ENCODE measurements around the gene PDE3B.
"Not testable (repeated sequence)": the region's sequence is repeated elsewhere in the genome, so short reads cannot be mapped to it uniquely, and the experiment has no call there.

PDE3B gene

DNA sequence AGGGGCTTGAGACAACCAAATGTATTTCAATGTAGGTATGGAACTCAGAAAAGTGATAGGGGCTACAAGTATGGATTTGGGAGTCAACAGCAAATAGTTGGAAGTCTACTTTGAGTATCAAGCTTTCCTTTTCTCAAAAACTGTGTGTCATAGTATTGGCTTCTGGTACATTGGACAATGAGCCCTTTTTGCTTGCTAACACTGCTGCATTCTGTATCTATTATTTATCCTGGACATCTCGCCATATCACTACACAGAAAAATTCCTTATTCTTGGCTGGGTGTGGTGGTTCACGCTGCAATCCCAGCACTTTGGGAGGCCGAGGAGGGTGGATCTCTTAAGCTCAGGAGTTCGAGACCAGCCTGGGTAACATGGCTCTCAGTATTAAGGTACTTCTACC lies 230.0 kb downstream of the PDE3B start:
- peaks cover 28% of the 10 kb centered on the region for H3K36me3 ChIP-seq (ENCODE audit: insufficient read depth, low read length)
- H3K27ac ChIP-seq (ENCODE audit: low read depth, low read length), result no peak overlapping the region

DNA sequence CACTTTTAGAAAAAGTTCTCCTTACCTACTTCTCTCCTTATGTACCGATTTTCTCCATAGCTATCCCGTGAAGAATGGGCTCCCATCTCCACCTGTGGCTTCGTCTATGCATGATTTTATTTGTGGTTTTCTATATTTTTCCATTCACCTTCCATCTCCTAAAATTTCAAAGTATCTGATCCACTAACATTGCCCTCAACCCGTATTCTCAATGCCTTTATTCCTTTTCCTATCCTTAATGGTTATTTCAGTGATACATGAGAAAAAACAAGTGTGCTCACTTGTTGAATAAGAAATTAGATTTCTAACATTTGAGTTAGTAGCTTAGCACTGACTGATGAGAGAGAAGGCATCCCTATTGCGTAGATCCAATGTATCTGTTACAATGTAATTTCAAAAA lies 231.6 kb downstream of the PDE3B start:
- Histone ChIP-seq H3K9ac (ENCODE audit: low read length) (no peak overlapping the region), H3K4me1 (ENCODE audit: insufficient read depth, low read length) (no peaks in the 10 kb centered on the region), H3K27me3 (ENCODE audit: control insufficient read depth in 1 of 2, insufficient read depth in 2 of 2, low read length in 2 of 2) (no peaks in the 10 kb centered on the region), H3K4me3 (ENCODE audit: low read depth in 1 of 2, low read length in 2 of 2) (no peak overlapping the region), H3K27ac (ENCODE audit: low read depth, low read length) (no peak overlapping the region), H3K9me3 (ENCODE audit: low read length) (no peaks in the 10 kb centered on the region), H3K36me3 (ENCODE audit: insufficient read depth, low read length) (peaks cover 22% of the 10 kb centered on the region)

More for the DNA sequence above, 230.0 kb downstream of the PDE3B start:
- H3K9me3 ChIP-seq (ENCODE audit: low read length), result no peaks in the 10 kb centered on the region
- no peaks in the 10 kb centered on the region for H3K4me1 ChIP-seq (ENCODE audit: insufficient read depth, low read length)
- no peak overlapping the region for H3K9ac ChIP-seq (ENCODE audit: low read length)
- no peak overlapping the region for H3K4me3 ChIP-seq (ENCODE audit: low read depth in 1 of 2, low read length in 2 of 2)
- H3K27me3 ChIP-seq (ENCODE audit: control insufficient read depth in 1 of 2, insufficient read depth in 2 of 2, low read length in 2 of 2), result no peaks in the 10 kb centered on the region

DNA sequence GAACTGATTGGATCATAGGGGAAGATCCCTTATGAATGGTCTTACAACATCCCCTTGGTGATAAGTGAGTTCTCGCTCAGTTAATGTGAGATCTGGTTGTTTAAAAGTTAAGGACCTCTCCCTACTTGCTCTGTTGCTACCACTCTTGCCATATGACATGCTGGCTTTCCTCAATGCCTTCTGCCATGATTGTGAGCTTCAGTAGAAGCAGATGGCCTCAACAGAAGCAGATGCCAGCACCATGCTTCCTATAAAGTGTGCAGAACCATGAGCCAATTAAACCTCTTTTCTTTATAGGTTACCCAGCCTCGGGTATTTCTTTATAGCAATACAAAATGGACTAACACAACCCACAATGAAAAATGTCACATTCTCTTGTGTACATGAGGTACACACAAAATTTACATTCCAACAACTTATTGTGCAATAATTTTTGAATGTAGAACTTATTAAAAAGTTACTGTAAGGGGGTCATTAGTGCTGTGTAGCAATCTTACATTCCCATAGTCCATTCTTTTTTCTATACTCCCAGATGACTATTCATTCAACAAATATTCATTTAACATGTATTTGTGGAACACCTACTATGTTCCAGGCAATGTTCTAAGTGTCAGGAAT lies 238.1 kb downstream of the PDE3B start:
- H3K36me3 ChIP-seq (ENCODE audit: insufficient read depth, low read length), result peaks cover 14% of the 10 kb centered on the region
- H3K4me1 ChIP-seq (ENCODE audit: insufficient read depth, low read length), result no peaks in the 10 kb centered on the region
- H3K9me3 ChIP-seq (ENCODE audit: low read length), result no peaks in the 10 kb centered on the region
- H3K27ac ChIP-seq (ENCODE audit: low read depth, low read length), result no peak overlapping the region
- H3K9ac ChIP-seq (ENCODE audit: low read length), result no peak overlapping the region
- H3K27me3 ChIP-seq (ENCODE audit: control insufficient read depth in 1 of 2, insufficient read depth in 2 of 2, low read length in 2 of 2), result no peaks in the 10 kb centered on the region
- H3K4me3 ChIP-seq (ENCODE audit: low read depth in 1 of 2, low read length in 2 of 2), result no peak overlapping the region

DNA sequence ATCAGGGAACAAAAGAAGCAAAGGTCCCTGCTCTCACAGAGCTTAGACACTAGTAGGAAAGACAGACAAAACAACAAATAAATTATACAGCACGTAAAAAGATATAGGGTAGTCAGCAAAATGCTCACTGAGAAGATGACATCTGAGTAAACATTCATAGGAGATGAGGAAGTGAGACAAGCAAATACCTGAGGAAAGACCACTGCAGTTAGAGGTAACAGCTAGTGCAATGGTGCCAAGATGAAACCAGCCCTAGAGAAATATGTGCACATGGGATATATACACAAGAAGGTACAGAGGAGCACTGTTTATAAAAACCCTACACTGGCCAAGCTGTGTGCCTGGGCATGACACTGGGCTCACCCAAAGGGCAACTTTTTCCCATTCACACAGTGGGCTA lies 238.6 kb downstream of the PDE3B start:
- Histone ChIP-seq H3K4me3 (ENCODE audit: low read depth in 1 of 2, low read length in 2 of 2) (no peak overlapping the region), H3K9me3 (ENCODE audit: low read length) (no peaks in the 10 kb centered on the region), H3K36me3 (ENCODE audit: insufficient read depth, low read length) (peaks cover 12% of the 10 kb centered on the region), H3K27me3 (ENCODE audit: control insufficient read depth in 1 of 2, insufficient read depth in 2 of 2, low read length in 2 of 2) (no peaks in the 10 kb centered on the region), H3K9ac (ENCODE audit: low read length) (no peak overlapping the region), H3K27ac (ENCODE audit: low read depth, low read length) (no peak overlapping the region), H3K4me1 (ENCODE audit: insufficient read depth, low read length) (no peaks in the 10 kb centered on the region)

DNA sequence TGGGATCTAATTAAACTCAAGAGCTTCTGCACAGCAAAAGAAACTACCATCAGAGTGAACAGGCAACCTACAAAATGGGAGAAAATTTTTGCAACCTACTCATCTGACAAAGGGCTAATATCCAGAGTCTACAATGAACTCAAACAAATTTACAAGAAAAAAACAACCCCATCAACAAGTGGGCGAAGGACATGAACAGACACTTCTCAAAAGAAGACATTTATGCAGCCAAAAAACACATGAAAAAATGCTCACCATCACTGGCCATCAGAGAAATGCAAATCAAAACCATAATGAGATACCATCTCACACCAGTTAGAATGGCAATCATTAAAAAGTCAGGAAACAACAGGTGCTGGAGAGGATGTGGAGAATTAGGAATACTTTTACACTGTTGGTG lies 240.1 kb downstream of the PDE3B start:
- not testable (repeated sequence) for H3K9ac ChIP-seq (ENCODE audit: low read length); H3K27ac ChIP-seq (ENCODE audit: low read depth, low read length)

DNA sequence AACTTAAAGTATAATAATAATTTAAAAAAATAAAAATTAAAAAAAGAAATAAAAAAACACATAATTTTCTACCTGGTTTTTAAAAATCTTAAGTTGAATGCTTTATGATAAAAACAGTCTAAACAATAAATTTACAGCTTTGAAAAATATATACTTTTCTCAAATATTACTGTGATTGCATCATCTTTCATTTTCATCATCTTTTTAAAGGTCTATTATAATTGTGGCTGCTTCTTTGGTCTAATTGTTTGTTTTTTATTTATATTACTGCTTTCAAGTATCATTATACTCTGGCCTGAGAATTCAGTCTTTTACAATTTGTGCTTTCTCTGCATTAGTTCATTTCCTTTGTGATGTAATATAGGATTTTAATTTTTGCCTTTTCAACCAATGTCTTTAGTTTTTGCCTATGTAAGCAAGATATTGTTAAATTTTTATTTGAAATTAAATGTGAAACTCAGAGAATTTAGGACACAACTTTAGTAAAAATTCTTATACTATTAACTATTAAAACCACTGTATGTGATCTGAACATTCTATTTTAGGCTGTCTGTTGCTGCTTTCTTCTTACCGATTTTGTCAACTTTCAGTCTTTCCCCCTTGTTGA lies 241.2 kb downstream of the PDE3B start:
- no peak overlapping the region for H3K9ac ChIP-seq (ENCODE audit: low read length)
- H3K9me3 ChIP-seq (ENCODE audit: low read length), result no peaks in the 10 kb centered on the region
- no peaks in the 10 kb centered on the region for H3K4me1 ChIP-seq (ENCODE audit: insufficient read depth, low read length)
- no peak overlapping the region for H3K4me3 ChIP-seq (ENCODE audit: low read depth in 1 of 2, low read length in 2 of 2)
- peaks cover 5% of the 10 kb centered on the region for H3K36me3 ChIP-seq (ENCODE audit: insufficient read depth, low read length)
- H3K27ac ChIP-seq (ENCODE audit: low read depth, low read length), result no peak overlapping the region
- H3K27me3 ChIP-seq (ENCODE audit: control insufficient read depth in 1 of 2, insufficient read depth in 2 of 2, low read length in 2 of 2), result no peaks in the 10 kb centered on the region

More for the DNA sequence above, 240.1 kb downstream of the PDE3B start:
- H3K27me3 ChIP-seq (ENCODE audit: control insufficient read depth in 1 of 2, insufficient read depth in 2 of 2, low read length in 2 of 2); H3K36me3 ChIP-seq (ENCODE audit: insufficient read depth, low read length); H3K4me3 ChIP-seq (ENCODE audit: low read depth in 1 of 2, low read length in 2 of 2); H3K9me3 ChIP-seq (ENCODE audit: low read length); H3K4me1 ChIP-seq (ENCODE audit: insufficient read depth, low read length): not testable (repeated sequence)

DNA sequence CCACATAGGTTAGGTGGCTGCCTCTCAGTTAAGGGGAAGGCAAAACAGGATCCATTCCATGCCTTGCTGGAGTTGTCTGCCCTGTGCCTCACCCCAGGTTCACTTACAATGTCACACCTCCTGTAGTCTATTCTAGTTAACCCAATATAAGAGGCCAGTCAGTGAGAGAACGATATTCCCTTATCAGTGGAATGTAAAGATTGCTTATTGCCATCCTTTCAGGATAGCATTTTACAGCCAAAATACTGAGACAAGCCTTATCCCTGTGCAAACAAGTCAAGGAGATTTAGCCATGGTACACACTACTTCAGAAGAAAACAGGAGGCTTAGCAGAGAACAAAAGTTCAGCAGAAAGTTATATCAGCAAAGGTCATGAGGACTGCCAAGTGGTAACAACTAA lies 242.9 kb downstream of the PDE3B start:
- H3K4me3 ChIP-seq (ENCODE audit: low read depth in 1 of 2, low read length in 2 of 2), result no peak overlapping the region
- H3K36me3 ChIP-seq (ENCODE audit: insufficient read depth, low read length), result peaks cover 5% of the 10 kb centered on the region
- no peak overlapping the region for H3K27ac ChIP-seq (ENCODE audit: low read depth, low read length)
- no peak overlapping the region for H3K9ac ChIP-seq (ENCODE audit: low read length)
- H3K9me3 ChIP-seq (ENCODE audit: low read length), result no peaks in the 10 kb centered on the region
- H3K27me3 ChIP-seq (ENCODE audit: control insufficient read depth in 1 of 2, insufficient read depth in 2 of 2, low read length in 2 of 2), result no peaks in the 10 kb centered on the region
- H3K4me1 ChIP-seq (ENCODE audit: insufficient read depth, low read length), result no peaks in the 10 kb centered on the region

DNA sequence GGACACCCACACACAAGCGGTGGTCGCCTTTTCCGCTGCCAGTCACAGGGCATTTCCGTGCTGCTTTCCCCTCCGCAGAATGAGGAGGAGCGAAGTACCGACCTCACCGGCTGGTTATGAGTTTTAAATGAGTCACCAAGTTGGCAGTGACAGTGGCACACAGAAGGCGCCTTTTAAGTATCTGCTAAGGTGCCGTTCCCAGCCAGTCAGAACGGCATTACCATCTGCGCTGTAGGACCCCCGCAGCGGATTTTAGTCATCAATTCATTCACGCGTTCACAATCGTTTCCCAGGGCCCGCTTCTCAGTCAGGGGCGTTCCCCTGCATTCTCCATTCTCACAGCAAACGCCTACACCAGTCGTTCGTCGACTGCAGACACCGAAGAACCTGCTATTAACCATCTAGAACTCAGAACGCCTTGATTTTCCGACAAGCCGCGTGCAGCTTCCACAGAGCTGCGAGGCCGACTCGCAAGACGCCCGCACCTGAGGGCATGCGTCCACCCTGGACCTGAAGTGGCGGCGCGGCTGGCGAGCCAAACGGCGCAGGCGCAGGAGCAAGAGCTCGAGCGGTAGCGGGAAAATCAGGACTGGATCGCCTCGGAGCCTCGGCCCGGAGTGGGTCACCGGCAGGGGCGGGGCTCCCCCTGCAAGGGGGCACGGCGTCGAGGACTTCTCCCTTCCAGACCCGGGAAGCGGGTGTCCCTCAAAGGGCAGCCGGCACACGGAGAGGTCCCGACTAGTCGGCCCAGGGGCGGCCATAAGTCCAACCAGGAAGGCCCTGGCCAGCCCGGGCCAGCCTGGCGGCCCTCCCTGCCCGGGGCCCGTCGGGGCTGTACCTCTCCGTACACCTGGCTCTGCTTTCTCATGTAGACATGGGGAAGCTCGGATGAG lies 247.8 kb downstream of the PDE3B start:
- Histone ChIP-seq H3K27me3 (ENCODE audit: control insufficient read depth in 1 of 2, insufficient read depth in 2 of 2, low read length in 2 of 2) (no peaks in the 10 kb centered on the region), H3K9ac (ENCODE audit: low read length) (peak overlapping the region; percentile 49), H3K36me3 (ENCODE audit: insufficient read depth, low read length) (no peaks in the 10 kb centered on the region), H3K4me3 (ENCODE audit: low read depth in 1 of 2, low read length in 2 of 2) (peak overlapping the region; percentile 70 to 72), H3K27ac (ENCODE audit: low read depth, low read length) (peak overlapping the region; percentile 70), H3K9me3 (ENCODE audit: low read length) (no peaks in the 10 kb centered on the region), H3K4me1 (ENCODE audit: insufficient read depth, low read length) (no peaks in the 10 kb centered on the region)

DNA sequence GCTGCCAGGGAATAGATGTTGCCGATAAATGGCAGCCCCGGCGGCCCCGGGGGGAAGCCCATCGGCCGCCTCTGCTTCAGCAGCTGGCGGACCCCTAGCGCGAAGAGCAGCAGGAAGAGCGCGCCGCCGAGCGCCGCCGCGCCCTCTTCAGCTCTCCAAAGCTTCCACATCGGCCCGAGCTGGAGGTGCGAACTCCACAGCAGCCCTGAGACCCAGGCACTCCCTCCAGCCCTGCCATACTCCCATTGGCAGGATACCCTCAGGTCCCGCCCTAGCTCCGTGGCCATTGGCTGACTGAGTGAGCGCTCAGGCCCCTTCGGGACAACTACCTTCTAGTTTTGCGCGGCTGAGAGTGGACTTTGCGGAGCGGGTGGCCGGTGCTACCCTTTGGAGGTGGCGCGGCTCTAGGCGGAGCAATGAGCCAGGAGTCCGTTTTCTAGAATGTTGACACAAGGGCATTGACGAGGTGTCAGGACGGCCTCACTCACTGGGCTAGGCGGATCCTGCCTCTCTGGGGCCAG lies 248.5 kb downstream of the PDE3B start, which contains the start of gene CYP2R1:
Gene CYP2R1, minus strand, starts transcription at position 196 of the 521 bp plus-strand sequence. Its CDS starts 26 bp downstream, at position 170.
- Histone ChIP-seq H3K27ac (ENCODE audit: low read depth, low read length) (peak within 1 kb of the TSS; percentile 70), H3K4me3 (ENCODE audit: low read depth in 1 of 2, low read length in 2 of 2) (peak within 1 kb of the TSS; percentile 70 to 72), H3K9me3 (ENCODE audit: low read length) (no peaks in the 10 kb centered on the region), H3K27me3 (ENCODE audit: control insufficient read depth in 1 of 2, insufficient read depth in 2 of 2, low read length in 2 of 2) (no peaks in the 10 kb centered on the region), H3K9ac (ENCODE audit: low read length) (peak within 1 kb of the TSS; percentile 49), H3K36me3 (ENCODE audit: insufficient read depth, low read length) (no peaks in the 10 kb centered on the region), H3K4me1 (ENCODE audit: insufficient read depth, low read length) (no peaks in the 10 kb centered on the region)

DNA sequence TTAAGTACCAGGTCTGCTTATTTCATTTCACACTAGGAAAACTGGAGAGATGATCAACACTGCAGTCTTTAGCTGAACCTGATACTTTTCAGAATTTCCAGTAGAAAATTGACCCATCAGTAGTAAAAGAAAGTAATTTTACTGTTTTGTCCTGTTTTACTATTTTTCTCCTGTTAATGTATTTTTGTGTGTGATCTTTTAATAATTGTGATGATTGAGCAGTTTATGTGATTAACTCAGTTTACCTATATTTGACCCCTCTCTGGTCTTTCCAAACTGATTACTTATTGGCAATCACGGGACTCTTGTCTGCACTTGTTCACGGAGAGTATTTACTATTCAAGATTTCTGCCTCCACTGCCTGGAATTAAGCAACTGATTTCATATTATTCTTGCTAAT lies 249.0 kb downstream of the PDE3B start:
- peak overlapping the region; percentile 35 to 72 for H3K4me3 ChIP-seq (ENCODE audit: low read depth in 1 of 2, low read length in 2 of 2)

More for the DNA sequence above, 249.0 kb downstream of the PDE3B start:
- Histone ChIP-seq H3K36me3 (ENCODE audit: insufficient read depth, low read length) (no peaks in the 10 kb centered on the region), H3K27me3 (ENCODE audit: control insufficient read depth in 1 of 2, insufficient read depth in 2 of 2, low read length in 2 of 2) (no peaks in the 10 kb centered on the region), H3K4me1 (ENCODE audit: insufficient read depth, low read length) (no peaks in the 10 kb centered on the region), H3K9me3 (ENCODE audit: low read length) (no peaks in the 10 kb centered on the region), H3K9ac (ENCODE audit: low read length) (no peak overlapping the region), H3K27ac (ENCODE audit: low read depth, low read length) (no peak overlapping the region)

Measured in muscle layer of colon (tissue), 2 donors.